HEK293 (cell line): ENCODE measurements around the gene TSPYL4.

Experiments
- CTCF ChIA-PET: fragments of 350-600 bp; formaldehyde crosslinking; extraction: SDS; loops from one replicate; lab custom pipeline; 2021; ENCODE audit warnings: antibody characterized with exemption; lab: Yijun Ruan, JAX
- POLR2A ChIA-PET: fragments of 300-600 bp; formaldehyde crosslinking; extraction: SDS; loops from one replicate; lab custom pipeline; 2020; ENCODE audit warnings: antibody characterized with exemption, inconsistent platforms; lab: Yijun Ruan, JAX
- H3K27ac ChIP-seq: fragments of 200-500 bp; sonication (Bioruptor generic); 2 replicates; pipeline ENCODE4 v1.5.1; 2014; ENCODE audit warnings: low read depth, low read length, control low read depth, inconsistent platforms; ENCODE audit errors: extremely low read depth
- H3K36me3 ChIP-seq, 2 experiments: fragments of 200-500 bp in 1 of 2; sonication (Bioruptor generic) in 1 of 2; 1 replicate in 1 of 2; 2 replicates in 1 of 2; pipeline ENCODE4 v1.5.1; 2014 to 2017; ENCODE audit warnings: inconsistent platforms in 2 of 2, low read length in 2 of 2; ENCODE audit not compliant: control insufficient read depth in 2 of 2, insufficient read depth in 1 of 2
- H3K4me1 ChIP-seq: fragments of 200-500 bp; sonication (Bioruptor generic); 2 replicates; pipeline ENCODE4 v1.5.1; 2014; ENCODE audit warnings: mild to moderate bottlenecking, low read length, inconsistent platforms; ENCODE audit not compliant: control insufficient read depth, insufficient read depth
- H3K4me3 ChIP-seq: 2 replicates; pipeline ENCODE4 v1.5.1; 2011; ENCODE audit warnings: low read depth, mild to moderate bottlenecking, control low read depth, low read length, moderate library complexity
- H3K9me3 ChIP-seq: fragments of 200-500 bp; sonication (Bioruptor generic); 2 replicates; pipeline ENCODE4 v1.5.1; 2014; ENCODE audit warnings: low read depth, low read length, inconsistent platforms; ENCODE audit not compliant: control insufficient read depth, insufficient read depth
- BCL11B ChIP-seq: fragments of 450-650 bp; formaldehyde crosslinking; IDR thresholded peaks from 2 replicates; pipeline ENCODE4 v1.5.1; 2016; ENCODE audit warnings: low read depth, missing biosample characterization, missing genetic modification characterization
- GLI2 ChIP-seq: fragments of 450-650 bp; formaldehyde crosslinking; IDR thresholded peaks from 2 replicates; pipeline ENCODE4; 2017; ENCODE audit warnings: missing biosample characterization, missing genetic modification characterization, low read depth, borderline replicate concordance
- GLIS1 ChIP-seq: fragments of 450-650 bp; formaldehyde crosslinking; IDR thresholded peaks from 2 replicates; pipeline ENCODE4 v1.5.1; 2016; ENCODE audit warnings: missing biosample characterization, missing genetic modification characterization
- HOXD13 ChIP-seq: sonication (generic); formaldehyde crosslinking; IDR thresholded peaks from 2 replicates; pipeline ENCODE4 v1.8.0; 2022; ENCODE audit warnings: missing genetic modification reagents, borderline replicate concordance
- KLF1 ChIP-seq: fragments of 450-650 bp; formaldehyde crosslinking; IDR thresholded peaks from 2 replicates; pipeline ENCODE4 v1.5.1; 2016; ENCODE audit warnings: missing biosample characterization, missing genetic modification characterization
- SCRT2 ChIP-seq: fragments of 450-650 bp; formaldehyde crosslinking; IDR thresholded peaks from 2 replicates; pipeline ENCODE4 v1.5.1; 2016; ENCODE audit warnings: missing biosample characterization, missing genetic modification characterization
- TCF7L2 ChIP-seq: IDR thresholded peaks from 2 replicates; pipeline ENCODE4 v1.6.1; 2011; ENCODE audit warnings: low read depth, mild to moderate bottlenecking, inconsistent platforms, low read length, moderate library complexity, borderline replicate concordance
- YY1 ChIP-seq: fragments of 450-650 bp; formaldehyde crosslinking; IDR thresholded peaks from 2 replicates; pipeline ENCODE4 v1.5.1; 2018; ENCODE audit warnings: missing biosample characterization, missing genetic modification characterization
- ZBTB1 ChIP-seq: fragments of 450-650 bp; formaldehyde crosslinking; IDR thresholded peaks from 2 replicates; pipeline ENCODE4 v1.5.1; 2016; ENCODE audit warnings: missing biosample characterization, missing genetic modification characterization
- ZNF112 ChIP-seq: fragments of 450-650 bp; formaldehyde crosslinking; IDR thresholded peaks from 2 replicates; pipeline ENCODE4 v1.5.0; 2017; ENCODE audit warnings: missing biosample characterization, missing genetic modification characterization
- ZNF121 ChIP-seq: fragments of 450-650 bp; formaldehyde crosslinking; IDR thresholded peaks from 2 replicates; pipeline ENCODE4 v1.5.1; 2016; ENCODE audit warnings: missing biosample characterization, missing genetic modification characterization
- ZNF16 ChIP-seq: fragments of 450-650 bp; formaldehyde crosslinking; IDR thresholded peaks from 2 replicates; pipeline ENCODE4 v1.5.1; 2016; ENCODE audit warnings: low read depth, missing biosample characterization, missing genetic modification characterization
- ZNF24 ChIP-seq: fragments of 450-650 bp; formaldehyde crosslinking; IDR thresholded peaks from 2 replicates; pipeline ENCODE4 v1.5.1; 2016; ENCODE audit warnings: missing biosample characterization, missing genetic modification characterization
- ZNF274 ChIP-seq, 2 experiments: fragments of 200-500 bp in 1 of 2; fragments of 450-650 bp in 1 of 2; sonication (Bioruptor generic) in 1 of 2; formaldehyde crosslinking in 1 of 2; IDR thresholded peaks; 2 replicates each; pipeline versions ENCODE4 v1.5.1 to v1.6.1; 2014 to 2016; ENCODE audit warnings: borderline replicate concordance in 1 of 2, inconsistent platforms in 1 of 2, low read length in 1 of 2, missing biosample characterization in 1 of 2, missing genetic modification characterization in 1 of 2
- ZNF302 ChIP-seq: fragments of 450-650 bp; formaldehyde crosslinking; IDR thresholded peaks from 2 replicates; pipeline ENCODE4 v1.5.1; 2016; ENCODE audit warnings: missing biosample characterization, missing genetic modification characterization, low read depth
- ZNF366 ChIP-seq: fragments of 450-650 bp; formaldehyde crosslinking; conservative IDR thresholded peaks from 2 replicates; pipeline ENCODE4 v1.5.1; 2016; ENCODE audit warnings: missing biosample characterization, missing genetic modification characterization
- ZNF416 ChIP-seq: fragments of 450-650 bp; formaldehyde crosslinking; IDR thresholded peaks from 2 replicates; pipeline ENCODE4 v1.5.1; 2016; ENCODE audit warnings: missing biosample characterization, missing genetic modification characterization
- ZNF501 ChIP-seq: fragments of 450-650 bp; formaldehyde crosslinking; IDR thresholded peaks from 2 replicates; pipeline ENCODE4 v1.5.1; 2016; ENCODE audit warnings: missing biosample characterization, missing genetic modification characterization
- ZNF514 ChIP-seq: fragments of 450-650 bp; formaldehyde crosslinking; IDR thresholded peaks from 2 replicates; pipeline ENCODE4 v1.5.1; 2016; ENCODE audit warnings: missing biosample characterization, missing genetic modification characterization
- ZNF521 ChIP-seq: fragments of 450-650 bp; formaldehyde crosslinking; IDR thresholded peaks from 2 replicates; pipeline ENCODE4 v1.5.1; 2017; ENCODE audit warnings: missing biosample characterization, mild to moderate bottlenecking, missing genetic modification characterization
- ZNF530 ChIP-seq: fragments of 450-650 bp; formaldehyde crosslinking; IDR thresholded peaks from 2 replicates; pipeline ENCODE4 v1.5.1; 2016; ENCODE audit warnings: low read depth, missing biosample characterization, missing genetic modification characterization
- ZNF558 ChIP-seq: fragments of 450-650 bp; formaldehyde crosslinking; IDR thresholded peaks from 2 replicates; pipeline ENCODE4 v1.5.1; 2016; ENCODE audit warnings: missing biosample characterization, missing genetic modification characterization
- ZNF629 ChIP-seq: fragments of 450-650 bp; formaldehyde crosslinking; IDR thresholded peaks from 2 replicates; pipeline ENCODE4 v1.5.1; 2017; ENCODE audit warnings: missing biosample characterization, missing genetic modification characterization
- ZNF654 ChIP-seq: fragments of 450-650 bp; formaldehyde crosslinking; IDR thresholded peaks from 2 replicates; pipeline ENCODE4 v1.5.1; 2016; ENCODE audit warnings: low read depth, missing biosample characterization, missing genetic modification characterization
- ZNF670 ChIP-seq: fragments of 450-650 bp; formaldehyde crosslinking; IDR thresholded peaks from 2 replicates; pipeline ENCODE4 v1.5.1; 2016; ENCODE audit warnings: missing biosample characterization, missing genetic modification characterization, low read depth
- ZNF776 ChIP-seq: fragments of 450-650 bp; formaldehyde crosslinking; IDR thresholded peaks from 2 replicates; pipeline ENCODE4 v1.5.0; 2017; ENCODE audit warnings: missing biosample characterization, missing genetic modification characterization, borderline replicate concordance
- ZNF777 ChIP-seq: fragments of 450-650 bp; formaldehyde crosslinking; IDR thresholded peaks from 2 replicates; pipeline ENCODE4 v1.5.1; 2017; ENCODE audit warnings: missing biosample characterization, missing genetic modification characterization, borderline replicate concordance
- ZNF792 ChIP-seq: fragments of 450-650 bp; formaldehyde crosslinking; IDR thresholded peaks from 2 replicates; pipeline ENCODE4 v1.5.1; 2016; ENCODE audit warnings: missing biosample characterization, missing genetic modification characterization
- ZNF843 ChIP-seq: fragments of 450-650 bp; formaldehyde crosslinking; IDR thresholded peaks from 2 replicates; pipeline ENCODE4 v1.5.1; 2016; ENCODE audit warnings: missing biosample characterization, missing genetic modification characterization
- TF ChIP-seq, protein P1 (sequence below): fragments of 450-650 bp; formaldehyde crosslinking; IDR thresholded peaks from 2 replicates; pipeline ENCODE4 v1.5.1; 2017; ENCODE audit warnings: missing biosample characterization, missing genetic modification characterization
- TF ChIP-seq, protein P2 (sequence below): fragments of 450-650 bp; formaldehyde crosslinking; IDR thresholded peaks from 2 replicates; pipeline ENCODE4 v1.5.1; 2017; ENCODE audit warnings: missing biosample characterization, missing genetic modification characterization
- TF ChIP-seq, protein P3 (sequence below): fragments of 450-650 bp; formaldehyde crosslinking; IDR thresholded peaks from 2 replicates; pipeline ENCODE4 v1.5.1; 2016; ENCODE audit warnings: missing biosample characterization, missing genetic modification characterization

TSPYL4 gene

DNA sequence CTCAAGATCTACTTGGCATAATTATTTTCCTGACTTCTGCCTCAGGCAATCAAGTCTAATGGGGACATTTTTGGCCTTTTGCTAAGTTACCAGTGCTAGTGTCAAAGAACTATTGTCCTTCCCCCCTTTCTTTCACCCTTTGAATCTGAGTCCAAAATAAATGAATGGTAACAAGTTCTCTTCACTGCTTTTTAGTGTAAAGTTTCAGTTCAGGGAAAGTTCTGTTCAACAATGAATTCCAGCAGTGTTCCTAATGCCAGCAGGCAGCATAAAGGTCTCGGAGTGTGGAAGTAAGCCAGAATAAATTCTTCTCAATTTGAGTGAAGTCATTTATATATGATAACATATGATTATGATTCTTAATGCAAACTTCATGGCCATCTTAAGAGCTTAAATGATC is 46.7 kb upstream of the TSPYL4 start:
- Histone ChIP-seq H3K9me3 (no peaks in the 10 kb centered on the region), H3K36me3 (no peaks in the 10 kb centered on the region), H3K27ac (no peak overlapping the region), H3K4me3 (no peak overlapping the region), H3K4me1 (no peaks in the 10 kb centered on the region)
- POLR2A ChIA-PET, result no interaction called here
- CTCF ChIA-PET, result interaction anchor here (1.0 kb wide), 1 partner anchor 13 kb away, joined by 4 read pairs; no protein-coding TSS in a partner anchor
- no peak for TF ChIP-seq ZNF302 (tag by site-specific recombination)
- TF ChIP-seq, protein P1, sequence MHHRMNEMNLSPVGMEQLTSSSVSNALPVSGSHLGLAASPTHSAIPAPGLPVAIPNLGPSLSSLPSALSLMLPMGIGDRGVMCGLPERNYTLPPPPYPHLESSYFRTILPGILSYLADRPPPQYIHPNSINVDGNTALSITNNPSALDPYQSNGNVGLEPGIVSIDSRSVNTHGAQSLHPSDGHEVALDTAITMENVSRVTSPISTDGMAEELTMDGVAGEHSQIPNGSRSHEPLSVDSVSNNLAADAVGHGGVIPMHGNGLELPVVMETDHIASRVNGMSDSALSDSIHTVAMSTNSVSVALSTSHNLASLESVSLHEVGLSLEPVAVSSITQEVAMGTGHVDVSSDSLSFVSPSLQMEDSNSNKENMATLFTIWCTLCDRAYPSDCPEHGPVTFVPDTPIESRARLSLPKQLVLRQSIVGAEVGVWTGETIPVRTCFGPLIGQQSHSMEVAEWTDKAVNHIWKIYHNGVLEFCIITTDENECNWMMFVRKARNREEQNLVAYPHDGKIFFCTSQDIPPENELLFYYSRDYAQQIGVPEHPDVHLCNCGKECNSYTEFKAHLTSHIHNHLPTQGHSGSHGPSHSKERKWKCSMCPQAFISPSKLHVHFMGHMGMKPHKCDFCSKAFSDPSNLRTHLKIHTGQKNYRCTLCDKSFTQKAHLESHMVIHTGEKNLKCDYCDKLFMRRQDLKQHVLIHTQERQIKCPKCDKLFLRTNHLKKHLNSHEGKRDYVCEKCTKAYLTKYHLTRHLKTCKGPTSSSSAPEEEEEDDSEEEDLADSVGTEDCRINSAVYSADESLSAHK (tag by site-specific recombination), result no peak
- TF ChIP-seq BCL11B (tag by site-specific recombination), result no peak
- TF ChIP-seq ZNF121 (tag by site-specific recombination), result no peak
- TF ChIP-seq ZNF776 (tag by site-specific recombination), result no peak
- no peak for TF ChIP-seq HOXD13 (CRISPR knock-in tag)
- no peak for TF ChIP-seq SCRT2 (tag by site-specific recombination)
- TF ChIP-seq ZNF521 (tag by site-specific recombination), result no peak
- TF ChIP-seq ZNF16, result no peak
- TF ChIP-seq KLF1 (tag by site-specific recombination), result no peak
- TF ChIP-seq YY1, result no peak
- TF ChIP-seq GLI2 (tag by site-specific recombination), result no peak
- no peak for TF ChIP-seq ZNF629
- TF ChIP-seq, protein P2, sequence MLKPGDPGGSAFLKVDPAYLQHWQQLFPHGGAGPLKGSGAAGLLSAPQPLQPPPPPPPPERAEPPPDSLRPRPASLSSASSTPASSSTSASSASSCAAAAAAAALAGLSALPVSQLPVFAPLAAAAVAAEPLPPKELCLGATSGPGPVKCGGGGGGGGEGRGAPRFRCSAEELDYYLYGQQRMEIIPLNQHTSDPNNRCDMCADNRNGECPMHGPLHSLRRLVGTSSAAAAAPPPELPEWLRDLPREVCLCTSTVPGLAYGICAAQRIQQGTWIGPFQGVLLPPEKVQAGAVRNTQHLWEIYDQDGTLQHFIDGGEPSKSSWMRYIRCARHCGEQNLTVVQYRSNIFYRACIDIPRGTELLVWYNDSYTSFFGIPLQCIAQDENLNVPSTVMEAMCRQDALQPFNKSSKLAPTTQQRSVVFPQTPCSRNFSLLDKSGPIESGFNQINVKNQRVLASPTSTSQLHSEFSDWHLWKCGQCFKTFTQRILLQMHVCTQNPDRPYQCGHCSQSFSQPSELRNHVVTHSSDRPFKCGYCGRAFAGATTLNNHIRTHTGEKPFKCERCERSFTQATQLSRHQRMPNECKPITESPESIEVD, result no peak
- TF ChIP-seq ZNF274 (IDR thresholded peaks at IDR 0.05; ENCODE audit: low read length), result no peak
- no peak for TF ChIP-seq ZNF274 (tag by site-specific recombination; IDR thresholded peaks at IDR 0.05; ENCODE audit: borderline replicate concordance)

DNA sequence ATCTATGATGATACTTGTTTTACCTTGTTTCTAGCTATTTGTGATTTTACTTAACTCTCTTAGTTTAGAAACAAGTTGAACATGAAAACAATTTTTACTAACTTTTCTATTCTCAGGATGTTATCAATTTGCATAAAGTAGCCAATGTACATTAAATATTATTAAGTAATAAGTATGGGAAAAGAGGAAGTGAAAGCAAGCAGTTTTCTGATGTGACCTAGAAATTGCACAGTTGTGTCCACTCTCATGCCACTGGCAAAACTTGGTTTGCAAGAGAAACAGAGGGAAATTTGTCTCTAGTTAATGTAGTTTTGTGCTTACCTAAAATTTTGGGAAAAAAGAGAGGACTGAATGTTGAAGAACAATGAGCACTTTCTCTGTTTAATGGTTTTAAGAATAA is 45.1 kb upstream of the TSPYL4 start:
- Histone ChIP-seq H3K36me3 (no peaks in the 10 kb centered on the region), H3K4me1 (no peaks in the 10 kb centered on the region), H3K27ac (no peak overlapping the region), H3K9me3 (no peaks in the 10 kb centered on the region), H3K4me3 (no peak overlapping the region)
- CTCF ChIA-PET, result interaction anchor here (0.5 to 2.0 kb wide), 5 partner anchors 11 to 868 kb away, joined by 3 to 12 read pairs (median 3); no protein-coding TSS in a partner anchor
- TF ChIP-seq TCF7L2 (no peak), ZNF654 (tag by site-specific recombination) (no peak), GLI2 (tag by site-specific recombination) (no peak), GLIS1 (tag by site-specific recombination) (no peak), ZNF366 (no peak), ZNF501 (tag by site-specific recombination) (no peak), ZNF24 (tag by site-specific recombination) (no peak), ZNF530 (tag by site-specific recombination) (no peak), ZNF558 (tag by site-specific recombination) (no peak), ZNF416 (tag by site-specific recombination) (no peak), ZBTB1 (tag by site-specific recombination) (no peak), KLF1 (tag by site-specific recombination) (no peak), ZNF112 (tag by site-specific recombination) (no peak), ZNF670 (tag by site-specific recombination) (no peak), ZNF514 (tag by site-specific recombination) (no peak), ZNF792 (tag by site-specific recombination) (no peak), ZNF777 (tag by site-specific recombination) (no peak), ZNF843 (tag by site-specific recombination) (no peak)
- TF ChIP-seq, protein P3, sequence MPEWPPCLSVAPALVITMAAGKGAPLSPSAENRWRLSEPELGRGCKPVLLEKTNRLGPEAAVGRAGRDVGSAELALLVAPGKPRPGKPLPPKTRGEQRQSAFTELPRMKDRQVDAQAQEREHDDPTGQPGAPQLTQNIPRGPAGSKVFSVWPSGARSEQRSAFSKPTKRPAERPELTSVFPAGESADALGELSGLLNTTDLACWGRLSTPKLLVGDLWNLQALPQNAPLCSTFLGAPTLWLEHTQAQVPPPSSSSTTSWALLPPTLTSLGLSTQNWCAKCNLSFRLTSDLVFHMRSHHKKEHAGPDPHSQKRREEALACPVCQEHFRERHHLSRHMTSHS (tag by site-specific recombination), result no peak
- POLR2A ChIA-PET, result interaction anchor here (0.5 kb wide), 1 partner anchor 273 kb away, joined by 3 read pairs; no protein-coding TSS in a partner anchor
